Mesendoderm (in vitro differentiated cells): ENCODE measurements around the gene FBF1.

ENCODE experiments used
- DNase-seq: peaks from one replicate; pipeline ENCODE4 v3.0.0; 2013
- H2AK5ac ChIP-seq: 2 replicates; pipeline ENCODE4 v1.6.1; 2013; ENCODE audit warnings: low read length, inconsistent platforms
- H2BK120ac ChIP-seq: 2 replicates; pipeline ENCODE4 v1.6.1; 2013; ENCODE audit warnings: low read depth, mild to moderate bottlenecking, low read length, moderate library complexity, mixed read lengths
- H2BK15ac ChIP-seq: replicated peaks from 2 replicates; pipeline ENCODE4 v1.6.1; 2013; ENCODE audit warnings: low read depth, mild to moderate bottlenecking, moderate library complexity
- H2BK5ac ChIP-seq: 2 replicates; pipeline ENCODE4 v1.6.1; 2013; ENCODE audit warnings: low read length, inconsistent platforms
- H3K18ac ChIP-seq: 2 replicates; pipeline ENCODE4 v1.6.1; 2013; ENCODE audit warnings: mild to moderate bottlenecking, low read length, mixed read lengths
- H3K23ac ChIP-seq: one replicate; pipeline ENCODE4 v1.6.1; 2013; ENCODE audit warnings: low read length
- H3K27ac ChIP-seq: 2 replicates; pipeline ENCODE4 v1.5.1; 2013; ENCODE audit warnings: low read depth, mild to moderate bottlenecking, inconsistent platforms, low read length, moderate library complexity
- H3K27me3 ChIP-seq: 2 replicates; pipeline ENCODE4 v1.6.1; 2013; ENCODE audit warnings: low read length, control low read depth, mild to moderate bottlenecking, inconsistent platforms; ENCODE audit not compliant: insufficient read depth, poor library complexity
- H3K36me3 ChIP-seq: 2 replicates; pipeline ENCODE4 v1.6.1; 2013; ENCODE audit warnings: low read length, inconsistent platforms; ENCODE audit not compliant: control insufficient read depth, insufficient read depth
- H3K4ac ChIP-seq: one replicate; pipeline ENCODE4 v1.6.1; 2013; ENCODE audit warnings: low read depth, mild to moderate bottlenecking, low read length, moderate library complexity
- H3K4me1 ChIP-seq: 2 replicates; pipeline ENCODE4 v1.6.1; 2013; ENCODE audit warnings: low read depth, low read length, inconsistent platforms; ENCODE audit not compliant: control insufficient read depth
- H3K4me2 ChIP-seq: 2 replicates; pipeline ENCODE4 v1.6.1; 2013; ENCODE audit warnings: low read length
- H3K4me3 ChIP-seq: 2 replicates; pipeline ENCODE4 v1.5.1; 2013; ENCODE audit warnings: mild to moderate bottlenecking, low read length
- H3K56ac ChIP-seq: one replicate; pipeline ENCODE4 v1.6.1; 2013; ENCODE audit warnings: low read length
- H3K79me1 ChIP-seq: 2 replicates; pipeline ENCODE4 v1.6.1; 2013; ENCODE audit warnings: low read length, inconsistent platforms
- H3K79me2 ChIP-seq: 2 replicates; pipeline ENCODE4 v1.6.1; 2013; ENCODE audit warnings: mild to moderate bottlenecking, low read length; ENCODE audit not compliant: control insufficient read depth, insufficient read depth
- H3K9ac ChIP-seq: 2 replicates; pipeline ENCODE4 v1.6.1; 2013; ENCODE audit warnings: low read length, inconsistent platforms
- H4K5ac ChIP-seq: one replicate; pipeline ENCODE4 v1.6.1; 2013; ENCODE audit warnings: low read length
- H4K8ac ChIP-seq: one replicate; pipeline ENCODE4 v1.6.1; 2013; ENCODE audit warnings: low read depth, mild to moderate bottlenecking, control low read depth, low read length, moderate library complexity
- WGBS: extraction: QIAGEN DNeasy Blood & Tissue Kit; methylation state at CpG from one replicate; pipeline ENCODE4 v1.1.7; 2013; ENCODE audit warnings: low lambda C conversion rate, missing lambda C conversion rate; ENCODE audit not compliant: insufficient coverage; ENCODE audit errors: extremely low coverage; 5-methylcytosine and 5-hydroxymethylcytosine counted together

FBF1 gene

GRCh38 chr17:75959051-75959838 is 18.4 kb upstream of the FBF1 start:
- Histone ChIP-seq H3K27me3 (no peaks in the 10 kb centered on the region), H3K79me2 (peaks cover 1% of the 10 kb centered on the region), H3K79me1 (peaks cover 2% of the 10 kb centered on the region), H3K4me2 (no peak overlapping the region), H3K9ac (no peak overlapping the region), H3K23ac (no peak overlapping the region), H3K4me3 (no peak overlapping the region), H4K8ac (no peak overlapping the region), H3K4me1 (peaks cover 5% of the 10 kb centered on the region), H2BK5ac (no peak overlapping the region), H3K56ac (peak overlapping the region; percentile 52), H2BK15ac (no peak overlapping the region), H3K4ac (no peak overlapping the region), H2AK5ac (no peak overlapping the region), H3K18ac (no peak overlapping the region), H4K5ac (no peak overlapping the region), H3K36me3 (no peaks in the 10 kb centered on the region), H3K27ac (peak overlapping the region; percentile 28), H2BK120ac (no peak overlapping the region)
- WGBS, result no CpG with 5 or more reads among the region's 8 CpGs
- DNase-seq, result peak; percentile 76

GRCh38 chr17:75950855-75951554 is 10.2 kb upstream of the FBF1 start:
- no CpG with 5 or more reads among the region's 8 CpGs for WGBS

GRCh38 chr17:75950421-75950820 is 9.6 kb upstream of the FBF1 start:
- Histone ChIP-seq H3K79me2 (no peaks in the 10 kb centered on the region), H3K79me1 (no peaks in the 10 kb centered on the region), H3K27ac (no peak overlapping the region), H3K56ac (no peak overlapping the region), H3K23ac (no peak overlapping the region), H4K8ac (no peak overlapping the region), H3K4me1 (no peaks in the 10 kb centered on the region), H4K5ac (no peak overlapping the region), H2AK5ac (no peak overlapping the region), H3K9ac (no peak overlapping the region), H3K4me2 (no peak overlapping the region), H3K4ac (no peak overlapping the region), H2BK120ac (no peak overlapping the region), H3K27me3 (no peaks in the 10 kb centered on the region), H3K4me3 (no peak overlapping the region), H3K36me3 (peaks cover 21% of the 10 kb centered on the region), H2BK15ac (no peak overlapping the region), H3K18ac (no peak overlapping the region), H2BK5ac (no peak overlapping the region)
- DNase-seq, result no peak
- no CpG with 5 or more reads among the region's 6 CpGs for WGBS

More at GRCh38 chr17:75950855-75951554, 10.2 kb upstream of the FBF1 start:
- H2BK120ac ChIP-seq, result no peak overlapping the region
- H2BK5ac ChIP-seq, result no peak overlapping the region
- no peak for DNase-seq
- H2AK5ac ChIP-seq, result no peak overlapping the region
- no peak overlapping the region for H3K4me3 ChIP-seq
- no peak overlapping the region for H4K5ac ChIP-seq
- no peak overlapping the region for H3K23ac ChIP-seq
- no peaks in the 10 kb centered on the region for H3K4me1 ChIP-seq
- H3K4me2 ChIP-seq, result no peak overlapping the region
- H3K18ac ChIP-seq, result no peak overlapping the region
- no peak overlapping the region for H3K9ac ChIP-seq
- peaks cover 19% of the 10 kb centered on the region for H3K36me3 ChIP-seq
- no peaks in the 10 kb centered on the region for H3K79me1 ChIP-seq
- no peaks in the 10 kb centered on the region for H3K27me3 ChIP-seq
- no peaks in the 10 kb centered on the region for H3K79me2 ChIP-seq
- H4K8ac ChIP-seq, result no peak overlapping the region
- H3K4ac ChIP-seq, result no peak overlapping the region
- H3K27ac ChIP-seq, result no peak overlapping the region
- H3K56ac ChIP-seq, result no peak overlapping the region
- H2BK15ac ChIP-seq, result no peak overlapping the region

- Histone ChIP-seq H3K18ac (no peak overlapping the region), H3K4ac (no peak overlapping the region), H3K9ac (no peak overlapping the region), H3K79me2 (no peaks in the 10 kb centered on the region), H3K79me1 (no peaks in the 10 kb centered on the region), H4K5ac (no peak overlapping the region), H3K4me1 (peaks cover 5% of the 10 kb centered on the region), H3K23ac (no peak overlapping the region), H3K4me2 (no peak overlapping the region), H2BK5ac (no peak overlapping the region), H2AK5ac (no peak overlapping the region), H3K56ac (no peak overlapping the region), H2BK15ac (no peak overlapping the region), H3K4me3 (no peak overlapping the region), H3K27me3 (no peaks in the 10 kb centered on the region), H2BK120ac (no peak overlapping the region), H3K36me3 (peaks cover 8% of the 10 kb centered on the region), H3K27ac (no peak overlapping the region), H4K8ac (no peak overlapping the region)
- DNase-seq, result no peak
- WGBS, result no CpG with 5 or more reads among the region's 2 CpGs
Observed at GRCh38 chr17:75945211-75945610, 4.4 kb upstream of the FBF1 start.

GRCh38 chr17:75943491-75943890 is 2.6 kb upstream of the FBF1 start:
- WGBS, result no CpG with 5 or more reads among the region's 1 CpG
- no peaks in the 10 kb centered on the region for H3K27me3 ChIP-seq
- H3K4me1 ChIP-seq, result peaks cover 5% of the 10 kb centered on the region
- H3K27ac ChIP-seq, result no peak overlapping the region
- H3K4me3 ChIP-seq, result no peak overlapping the region
- no peak overlapping the region for H3K56ac ChIP-seq
- DNase-seq, result no peak
- no peak overlapping the region for H4K5ac ChIP-seq
- no peak overlapping the region for H2AK5ac ChIP-seq
- no peak overlapping the region for H2BK5ac ChIP-seq
- H3K79me1 ChIP-seq, result no peaks in the 10 kb centered on the region
- H3K36me3 ChIP-seq, result peaks cover 6% of the 10 kb centered on the region
- H3K18ac ChIP-seq, result no peak overlapping the region
- H3K4ac ChIP-seq, result no peak overlapping the region
- H3K79me2 ChIP-seq, result no peaks in the 10 kb centered on the region
- no peak overlapping the region for H3K23ac ChIP-seq
- no peak overlapping the region for H3K4me2 ChIP-seq
- H2BK120ac ChIP-seq, result no peak overlapping the region
- H2BK15ac ChIP-seq, result no peak overlapping the region
- H4K8ac ChIP-seq, result no peak overlapping the region
- no peak overlapping the region for H3K9ac ChIP-seq
